HepG2 (cell line): Measurements from ENCODE around the gene CLDN7. TPM values are rescaled to one million over a fixed set of nuclear protein-coding genes. Genes with fewer than 3 reads are reported as not detected.
A peak's percentile ranks its signal among the peaks of the same experiment; 100 is the strongest.

Experiments used
- ATAC-seq: fragments of 200-7000 bp; cut with Tn5 transposase; 3 replicates; pipeline ENCODE4 v1.9.1; 2020; ENCODE audit warnings: mild to moderate bottlenecking, moderate library complexity
- BruUV-seq: library from RNA; stranded (reverse); fragments of 400-500 nt; replicated peaks from 2 replicates; lab custom pipeline; 2021; lab: Mats Ljungman, UMichigan
- CTCF ChIA-PET: fragments of 300-600 bp; formaldehyde crosslinking; extraction: SDS; loops from one replicate; lab custom pipeline; 2021; ENCODE audit warnings: low total read pairs, inconsistent platforms, low intra/inter-chr PET ratio; lab: Yijun Ruan, JAX
- POLR2A ChIA-PET: fragments of 350-600 bp; sonication (Branson Sonifier 250); formaldehyde crosslinking; loops from one replicate; lab custom pipeline; 2020; ENCODE audit warnings: antibody characterized with exemption, inconsistent platforms; lab: Yijun Ruan, JAX
- DNase-seq: peaks from one replicate; pipeline ENCODE4 v3.0.0-alpha.2; 2015; ENCODE audit warnings: low spot score
- FAIRE-seq: peaks from 3 replicates; lab custom pipeline; 2011; peaks lifted over from hg19 to GRCh38; lab: Jason Lieb, UNC
- H2AFZ ChIP-seq: one replicate; pipeline ENCODE4 v1.6.1; 2011; ENCODE audit warnings: low read length, inconsistent platforms
- H3K27ac ChIP-seq: fragments of 300-600 bp; 3 replicates; pipeline ENCODE4 v1.8.0; 2011; ENCODE audit warnings: mixed run types, mild to moderate bottlenecking, mixed read lengths, low read length, inconsistent platforms; ENCODE audit not compliant: insufficient read depth; ENCODE audit errors: extremely low read length
- H3K27me3 ChIP-seq, 2 experiments: fragments of 200-600 bp in 1 of 2; 2 replicates in 1 of 2; 3 replicates in 1 of 2; pipeline versions ENCODE4 v1.6.0 to v1.8.0; 2011; ENCODE audit warnings: low read length in 2 of 2, mild to moderate bottlenecking in 2 of 2, moderate library complexity in 2 of 2, inconsistent platforms in 1 of 2; ENCODE audit not compliant: insufficient read depth in 2 of 2, control insufficient read depth in 1 of 2
- H3K36me3 ChIP-seq, 2 experiments: fragments of 200-600 bp in 1 of 2; replicated peaks in 1 of 2; 2 replicates in 1 of 2; 3 replicates in 1 of 2; pipeline versions ENCODE4 v1.5.1 to v1.8.0; 2011; ENCODE audit warnings: low read length in 2 of 2, inconsistent platforms in 1 of 2; ENCODE audit not compliant: insufficient read depth in 2 of 2, control insufficient read depth in 1 of 2
- H3K4me1 ChIP-seq: 2 replicates; pipeline ENCODE4 v1.5.1; 2012; ENCODE audit warnings: low read length, inconsistent platforms; ENCODE audit not compliant: insufficient read depth
- H3K4me2 ChIP-seq: 2 replicates; pipeline ENCODE4 v1.6.0; 2011; ENCODE audit warnings: low read depth, low read length, inconsistent platforms
- H3K4me3 ChIP-seq, 3 experiments: fragments of 200-600 bp in 1 of 3; sonication (generic), shearing (Covaris generic) in 1 of 3; replicated peaks in 1 of 3; 2 replicates each; pipeline ENCODE4 v1.5.1; 2011 to 2016; ENCODE audit warnings: low read length in 3 of 3, inconsistent platforms in 2 of 3, low read depth in 2 of 3, mild to moderate bottlenecking in 2 of 3, control low read depth in 1 of 3, mixed read lengths in 1 of 3; ENCODE audit not compliant: insufficient read depth in 1 of 3
- H3K79me2 ChIP-seq: one replicate; pipeline ENCODE4 v1.6.1; 2011; ENCODE audit warnings: low read length, inconsistent platforms; ENCODE audit not compliant: insufficient read depth
- H3K9ac ChIP-seq: 2 replicates; pipeline ENCODE4 v1.6.0; 2011; ENCODE audit warnings: mild to moderate bottlenecking, low read depth, low read length, inconsistent platforms; ENCODE audit not compliant: insufficient read depth
- H3K9me3 ChIP-seq: 2 replicates; pipeline ENCODE4 v1.5.1; 2012; ENCODE audit warnings: mild to moderate bottlenecking, low read length
- H4K20me1 ChIP-seq: 2 replicates; pipeline ENCODE4 v1.6.0; 2011; ENCODE audit warnings: inconsistent platforms, mild to moderate bottlenecking, low read length, moderate library complexity; ENCODE audit not compliant: insufficient read depth
- CCDC6 ChIP-seq: sonication (generic); formaldehyde crosslinking; IDR thresholded peaks from 2 replicates; pipeline ENCODE4 v1.8.1; 2022; ENCODE audit warnings: mild to moderate bottlenecking, missing genetic modification reagents, moderate library complexity
- GATAD1 ChIP-seq: IDR thresholded peaks from 2 replicates; pipeline ENCODE4 v1.6.1; 2016; ENCODE audit warnings: missing genetic modification reagents, missing compliant biosample characterization
- JUND ChIP-seq: sonication (generic); formaldehyde crosslinking; IDR thresholded peaks from 2 replicates; pipeline ENCODE4 v1.8.0; 2022; ENCODE audit warnings: mild to moderate bottlenecking, missing genetic modification reagents
- SMARCC2 ChIP-seq: fragments of 450-650 bp; IDR thresholded peaks from 2 replicates; pipeline ENCODE4 v1.6.1; 2017; ENCODE audit warnings: antibody characterized with exemption, mild to moderate bottlenecking
- STAG1 ChIP-seq: sonication (generic); formaldehyde crosslinking; IDR thresholded peaks from 2 replicates; pipeline ENCODE4 v1.4.0; 2020; ENCODE audit warnings: missing genetic modification reagents
- ZMYM3 ChIP-seq: sonication (generic); formaldehyde crosslinking; IDR thresholded peaks from 2 replicates; pipeline ENCODE4 v1.5.1; 2020; ENCODE audit warnings: mild to moderate bottlenecking, missing genetic modification reagents
- ZSCAN9 ChIP-seq: IDR thresholded peaks from 2 replicates; pipeline ENCODE4 v1.6.1; 2016; ENCODE audit warnings: borderline replicate concordance
- whole genome bisulfite sequencing: methylation state at CpG from one replicate; pipeline ENCODE4 v1.1.6; 2017; ENCODE audit warnings: low lambda C conversion rate; 5-methylcytosine and 5-hydroxymethylcytosine counted together
- in situ Hi-C: cut with HindIII; loops from 2 replicates; pipeline ENCODE4 v1.10.0; 2017; ENCODE audit warnings: low pct_unique_long_range_greater_than_20kb; ENCODE audit not compliant: extremely low pct_ligation_motif_present
- intact Hi-C: fragments of 100-400 bp; cut with micrococcal nuclease; formaldehyde crosslinking; loops from one replicate; pipeline ENCODE4 v1.10.0; 2022; ENCODE audit not compliant: unreplicated experiment
- polyA plus RNA-seq, 8 experiments: library from polyadenylated mRNA; depleted of rRNA in 3 of 8; stranded (reverse) in 7 of 8; unstranded in 1 of 8; fragments of >200 nt; fragmentation: Illumina TruSeq in 4 of 8; extraction: Trizol in 4 of 8; gene quantifications; 2 replicates each; pipeline versions ENCODE4 v1.2.1 to v1.2.3, GENCODE V29; 2011 to 2016; ENCODE audit warnings: low read depth in 4 of 8, missing spikeins in 1 of 8, mixed read lengths in 1 of 8; ENCODE audit not compliant: insufficient read depth in 1 of 8
- total RNA-seq, 5 experiments: library from RNA; depleted of rRNA; stranded (reverse); fragments of >200 nt; fragmentation: Illumina TruSeq; extraction: Trizol; gene quantifications; 2 replicates each; pipeline ENCODE4 v1.2.3, GENCODE V29; 2016; ENCODE audit warnings: low read depth in 1 of 5
- TF ChIP-seq, protein P1 (sequence below): sonication (generic); formaldehyde crosslinking; IDR thresholded peaks from 2 replicates; pipeline ENCODE4 v1.8.1; 2023; ENCODE audit warnings: missing genetic modification reagents, inconsistent platforms, borderline replicate concordance
- TF ChIP-seq, protein P2 (sequence below): sonication (generic); IDR thresholded peaks from 2 replicates; pipeline ENCODE4 v1.6.1; 2016; ENCODE audit warnings: low read depth, borderline replicate concordance
- TF ChIP-seq, protein P3 (sequence below): sonication (generic); formaldehyde crosslinking; IDR thresholded peaks from 2 replicates; pipeline ENCODE4 v1.4.0; 2020; ENCODE audit warnings: missing genetic modification reagents
- TF ChIP-seq, protein P4 (sequence below): sonication (generic); formaldehyde crosslinking; IDR thresholded peaks from 2 replicates; pipeline ENCODE4 v1.4.0; 2020; ENCODE audit warnings: missing genetic modification reagents
- TF ChIP-seq, protein P5 (sequence below): IDR thresholded peaks from 2 replicates; pipeline ENCODE4 v1.6.1; 2016; ENCODE audit warnings: low read depth, missing genetic modification reagents, missing compliant biosample characterization

The CLDN7 gene
- total and polyA plus RNA-seq, 2 of the 13 experiments (the other 11 are each of a cell fraction or from before 2014, with no cell fraction given), result not detected

DNA sequence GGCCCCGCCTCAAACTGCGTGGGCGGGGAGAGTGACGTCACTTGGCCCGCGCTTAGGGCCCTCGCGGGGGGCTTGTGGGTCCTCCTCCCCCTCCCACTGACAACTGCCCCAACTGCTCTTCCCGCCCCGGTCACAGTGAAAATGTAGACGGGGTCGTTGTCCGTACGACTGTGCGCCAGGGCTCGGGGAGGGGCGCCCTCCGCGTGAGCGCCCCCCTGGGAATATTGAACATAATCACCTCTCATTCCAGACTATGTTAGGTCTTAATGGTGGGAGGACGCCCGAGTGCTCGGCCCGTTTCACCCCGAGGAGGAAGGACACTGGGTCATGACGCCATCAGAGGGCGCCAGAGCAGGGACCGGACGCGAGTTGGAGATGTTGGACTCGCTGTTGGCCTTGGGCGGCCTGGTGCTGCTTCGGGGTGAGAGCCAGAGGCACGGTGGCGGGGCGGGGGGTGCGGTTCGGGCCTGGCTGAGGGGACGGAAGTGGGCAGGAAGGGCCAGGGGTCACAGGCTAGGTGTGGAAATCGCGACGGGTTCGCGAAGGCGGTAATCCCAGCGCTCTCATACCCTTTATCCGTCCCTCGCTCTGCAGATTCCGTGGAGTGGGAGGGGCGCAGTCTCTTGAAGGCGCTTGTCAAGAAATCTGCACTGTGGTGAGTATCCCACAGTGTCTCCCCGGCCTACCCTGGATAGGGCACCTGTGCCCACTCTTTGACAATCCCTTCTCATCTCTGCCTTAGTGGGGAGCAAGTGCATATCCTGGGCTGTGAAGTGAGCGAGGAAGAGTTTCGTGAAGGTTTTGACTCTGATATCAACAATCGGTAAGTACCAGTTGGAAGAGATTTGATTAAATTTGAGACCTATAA, 9.9 kb downstream of the CLDN7 start, which contains the start of gene ELP5:
ELP5 (plus strand) TSS at position 40 of the 868 bp plus-strand sequence; CDS start at position 376, 336 bp downstream.
- Histone ChIP-seq H3K9me3 (no peaks in the 10 kb centered on the region), H3K4me2 (peak within 1 kb of the TSS; percentile 91), H3K36me3 (peaks cover 8 to 13% of the 10 kb centered on the region in 2 experiments; a peak in 4 of 5 replicates), H2AFZ (no peak within 1 kb of the TSS), H4K20me1 (no peaks in the 10 kb centered on the region), H3K27me3 (peaks cover 0 to 2% of the 10 kb centered on the region in 2 experiments; a peak in 1 of 5 replicates), H3K79me2 (peaks cover 49% of the 10 kb centered on the region), H3K4me1 (peaks cover 43% of the 10 kb centered on the region), H3K4me3 (peak within 1 kb of the TSS; percentile 95 to 99 (median 96)), H3K27ac (peak within 1 kb of the TSS; percentile 99), H3K9ac (peak within 1 kb of the TSS; percentile 96)
- ATAC-seq (peak; percentile 74), FAIRE-seq (no peak), DNase-seq (peak; percentile 94)
- intact Hi-C loops, result no loop called here
- TSS peak; percentile 79 for BruUV-seq
- ChIA-PET CTCF (interaction anchor here (1.5 kb wide), 2 partner anchors 28 to 43 kb away, joined by 4 to 5 read pairs; partner anchors contain the start of gene SLC2A4), POLR2A (interaction anchor here (1.0 to 2.6 kb wide), 6 partner anchors 10 to 77 kb away, joined by 4 to 34 read pairs (median 12); partner anchors contain the start of genes ACADVL, DLG4, GABARAP and NEURL4)
- 2% methylated on average over 11 of the region's 55 CpGs for WGBS
- in situ Hi-C loops, result no loop called here
- TF ChIP-seq, protein P1, sequence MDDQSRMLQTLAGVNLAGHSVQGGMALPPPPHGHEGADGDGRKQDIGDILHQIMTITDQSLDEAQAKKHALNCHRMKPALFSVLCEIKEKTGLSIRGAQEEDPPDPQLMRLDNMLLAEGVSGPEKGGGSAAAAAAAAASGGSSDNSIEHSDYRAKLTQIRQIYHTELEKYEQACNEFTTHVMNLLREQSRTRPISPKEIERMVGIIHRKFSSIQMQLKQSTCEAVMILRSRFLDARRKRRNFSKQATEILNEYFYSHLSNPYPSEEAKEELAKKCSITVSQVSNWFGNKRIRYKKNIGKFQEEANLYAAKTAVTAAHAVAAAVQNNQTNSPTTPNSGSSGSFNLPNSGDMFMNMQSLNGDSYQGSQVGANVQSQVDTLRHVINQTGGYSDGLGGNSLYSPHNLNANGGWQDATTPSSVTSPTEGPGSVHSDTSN (CRISPR knock-in tag), result no peak
- TF ChIP-seq, protein P2, sequence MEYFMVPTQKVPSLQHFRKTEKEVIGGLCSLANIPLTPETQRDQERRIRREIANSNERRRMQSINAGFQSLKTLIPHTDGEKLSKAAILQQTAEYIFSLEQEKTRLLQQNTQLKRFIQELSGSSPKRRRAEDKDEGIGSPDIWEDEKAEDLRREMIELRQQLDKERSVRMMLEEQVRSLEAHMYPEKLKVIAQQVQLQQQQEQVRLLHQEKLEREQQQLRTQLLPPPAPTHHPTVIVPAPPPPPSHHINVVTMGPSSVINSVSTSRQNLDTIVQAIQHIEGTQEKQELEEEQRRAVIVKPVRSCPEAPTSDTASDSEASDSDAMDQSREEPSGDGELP, result no peak
- peak; percentile 72 for TF ChIP-seq CCDC6 (CRISPR knock-in tag)
- TF ChIP-seq ZMYM3 (CRISPR knock-in tag), result peak; percentile 74
- TF ChIP-seq SMARCC2, result no peak
- peak; percentile 90 for TF ChIP-seq GATAD1 (CRISPR knock-in tag)
- TF ChIP-seq, protein P3, sequence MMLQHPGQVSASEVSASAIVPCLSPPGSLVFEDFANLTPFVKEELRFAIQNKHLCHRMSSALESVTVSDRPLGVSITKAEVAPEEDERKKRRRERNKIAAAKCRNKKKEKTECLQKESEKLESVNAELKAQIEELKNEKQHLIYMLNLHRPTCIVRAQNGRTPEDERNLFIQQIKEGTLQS, result peak; percentile 2; the same call in 1 of the 2 replicates
- TF ChIP-seq, protein P4, sequence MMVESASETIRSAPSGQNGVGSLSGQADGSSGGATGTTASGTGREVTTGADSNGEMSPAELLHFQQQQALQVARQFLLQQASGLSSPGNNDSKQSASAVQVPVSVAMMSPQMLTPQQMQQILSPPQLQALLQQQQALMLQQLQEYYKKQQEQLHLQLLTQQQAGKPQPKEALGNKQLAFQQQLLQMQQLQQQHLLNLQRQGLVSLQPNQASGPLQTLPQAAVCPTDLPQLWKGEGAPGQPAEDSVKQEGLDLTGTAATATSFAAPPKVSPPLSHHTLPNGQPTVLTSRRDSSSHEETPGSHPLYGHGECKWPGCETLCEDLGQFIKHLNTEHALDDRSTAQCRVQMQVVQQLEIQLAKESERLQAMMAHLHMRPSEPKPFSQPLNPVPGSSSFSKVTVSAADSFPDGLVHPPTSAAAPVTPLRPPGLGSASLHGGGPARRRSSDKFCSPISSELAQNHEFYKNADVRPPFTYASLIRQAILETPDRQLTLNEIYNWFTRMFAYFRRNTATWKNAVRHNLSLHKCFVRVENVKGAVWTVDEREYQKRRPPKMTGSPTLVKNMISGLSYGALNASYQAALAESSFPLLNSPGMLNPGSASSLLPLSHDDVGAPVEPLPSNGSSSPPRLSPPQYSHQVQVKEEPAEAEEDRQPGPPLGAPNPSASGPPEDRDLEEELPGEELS (CRISPR knock-in tag), result peak; percentile 57; the same call in 1 of the 2 replicates
- no peak for TF ChIP-seq JUND (CRISPR knock-in tag)
- TF ChIP-seq STAG1 (CRISPR knock-in tag), result peak; percentile 65
- no peak for TF ChIP-seq ZSCAN9 (CRISPR knock-in tag)
- TF ChIP-seq, protein P5, sequence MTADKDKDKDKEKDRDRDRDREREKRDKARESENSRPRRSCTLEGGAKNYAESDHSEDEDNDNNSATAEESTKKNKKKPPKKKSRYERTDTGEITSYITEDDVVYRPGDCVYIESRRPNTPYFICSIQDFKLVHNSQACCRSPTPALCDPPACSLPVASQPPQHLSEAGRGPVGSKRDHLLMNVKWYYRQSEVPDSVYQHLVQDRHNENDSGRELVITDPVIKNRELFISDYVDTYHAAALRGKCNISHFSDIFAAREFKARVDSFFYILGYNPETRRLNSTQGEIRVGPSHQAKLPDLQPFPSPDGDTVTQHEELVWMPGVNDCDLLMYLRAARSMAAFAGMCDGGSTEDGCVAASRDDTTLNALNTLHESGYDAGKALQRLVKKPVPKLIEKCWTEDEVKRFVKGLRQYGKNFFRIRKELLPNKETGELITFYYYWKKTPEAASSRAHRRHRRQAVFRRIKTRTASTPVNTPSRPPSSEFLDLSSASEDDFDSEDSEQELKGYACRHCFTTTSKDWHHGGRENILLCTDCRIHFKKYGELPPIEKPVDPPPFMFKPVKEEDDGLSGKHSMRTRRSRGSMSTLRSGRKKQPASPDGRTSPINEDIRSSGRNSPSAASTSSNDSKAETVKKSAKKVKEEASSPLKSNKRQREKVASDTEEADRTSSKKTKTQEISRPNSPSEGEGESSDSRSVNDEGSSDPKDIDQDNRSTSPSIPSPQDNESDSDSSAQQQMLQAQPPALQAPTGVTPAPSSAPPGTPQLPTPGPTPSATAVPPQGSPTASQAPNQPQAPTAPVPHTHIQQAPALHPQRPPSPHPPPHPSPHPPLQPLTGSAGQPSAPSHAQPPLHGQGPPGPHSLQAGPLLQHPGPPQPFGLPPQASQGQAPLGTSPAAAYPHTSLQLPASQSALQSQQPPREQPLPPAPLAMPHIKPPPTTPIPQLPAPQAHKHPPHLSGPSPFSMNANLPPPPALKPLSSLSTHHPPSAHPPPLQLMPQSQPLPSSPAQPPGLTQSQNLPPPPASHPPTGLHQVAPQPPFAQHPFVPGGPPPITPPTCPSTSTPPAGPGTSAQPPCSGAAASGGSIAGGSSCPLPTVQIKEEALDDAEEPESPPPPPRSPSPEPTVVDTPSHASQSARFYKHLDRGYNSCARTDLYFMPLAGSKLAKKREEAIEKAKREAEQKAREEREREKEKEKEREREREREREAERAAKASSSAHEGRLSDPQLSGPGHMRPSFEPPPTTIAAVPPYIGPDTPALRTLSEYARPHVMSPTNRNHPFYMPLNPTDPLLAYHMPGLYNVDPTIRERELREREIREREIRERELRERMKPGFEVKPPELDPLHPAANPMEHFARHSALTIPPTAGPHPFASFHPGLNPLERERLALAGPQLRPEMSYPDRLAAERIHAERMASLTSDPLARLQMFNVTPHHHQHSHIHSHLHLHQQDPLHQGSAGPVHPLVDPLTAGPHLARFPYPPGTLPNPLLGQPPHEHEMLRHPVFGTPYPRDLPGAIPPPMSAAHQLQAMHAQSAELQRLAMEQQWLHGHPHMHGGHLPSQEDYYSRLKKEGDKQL (CRISPR knock-in tag), result peak; percentile 69; the same call in 1 of the 2 replicates
